Measurements from ENCODE around the gene PAK4.

DNA sequence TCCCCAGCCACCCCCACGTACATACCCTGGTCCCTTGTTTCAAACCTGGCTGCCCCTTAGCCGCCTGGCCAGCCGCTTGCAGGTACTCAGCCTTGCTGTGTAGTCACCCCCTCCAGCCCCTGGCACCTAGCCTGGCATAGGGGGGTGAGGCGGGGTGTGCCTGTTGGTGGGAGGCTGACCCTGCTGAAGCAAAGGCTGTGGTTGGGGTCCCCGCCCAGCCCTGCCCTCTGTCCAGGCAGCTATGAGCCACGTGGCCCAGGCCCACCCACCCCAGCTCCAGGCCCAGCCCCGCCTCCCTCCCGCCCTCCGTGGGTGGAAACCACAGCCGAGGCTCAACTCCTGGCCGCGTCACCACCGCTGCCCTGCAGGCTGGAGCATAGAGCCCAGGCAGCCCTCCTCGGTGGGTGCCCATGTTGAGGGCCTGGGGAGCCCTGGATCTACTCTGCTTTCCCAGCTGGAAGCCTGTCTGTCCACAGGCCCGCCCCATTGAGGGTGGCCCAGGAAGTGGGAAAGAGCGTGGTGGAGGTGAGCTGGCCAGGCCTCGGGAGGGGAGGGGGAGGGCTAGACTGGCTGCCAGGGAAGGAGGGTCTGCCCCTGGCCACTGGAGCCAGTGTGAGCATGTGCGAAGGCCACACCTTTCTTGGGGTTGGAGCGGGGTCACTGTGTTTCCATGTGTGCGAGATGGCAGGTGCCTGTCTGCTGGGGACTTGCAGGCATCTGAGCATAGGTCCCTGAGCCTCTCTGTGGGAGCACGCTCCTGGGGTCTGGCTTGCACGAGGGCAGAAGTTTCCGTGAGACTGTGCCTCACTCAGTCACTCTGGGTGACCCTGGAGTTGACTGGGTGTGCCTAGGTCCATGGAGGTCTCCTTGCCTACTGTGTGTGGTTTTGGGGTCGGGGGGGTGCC lies 31.0 kb downstream of the PAK4 start:
- TF ChIP-seq, protein P1, sequence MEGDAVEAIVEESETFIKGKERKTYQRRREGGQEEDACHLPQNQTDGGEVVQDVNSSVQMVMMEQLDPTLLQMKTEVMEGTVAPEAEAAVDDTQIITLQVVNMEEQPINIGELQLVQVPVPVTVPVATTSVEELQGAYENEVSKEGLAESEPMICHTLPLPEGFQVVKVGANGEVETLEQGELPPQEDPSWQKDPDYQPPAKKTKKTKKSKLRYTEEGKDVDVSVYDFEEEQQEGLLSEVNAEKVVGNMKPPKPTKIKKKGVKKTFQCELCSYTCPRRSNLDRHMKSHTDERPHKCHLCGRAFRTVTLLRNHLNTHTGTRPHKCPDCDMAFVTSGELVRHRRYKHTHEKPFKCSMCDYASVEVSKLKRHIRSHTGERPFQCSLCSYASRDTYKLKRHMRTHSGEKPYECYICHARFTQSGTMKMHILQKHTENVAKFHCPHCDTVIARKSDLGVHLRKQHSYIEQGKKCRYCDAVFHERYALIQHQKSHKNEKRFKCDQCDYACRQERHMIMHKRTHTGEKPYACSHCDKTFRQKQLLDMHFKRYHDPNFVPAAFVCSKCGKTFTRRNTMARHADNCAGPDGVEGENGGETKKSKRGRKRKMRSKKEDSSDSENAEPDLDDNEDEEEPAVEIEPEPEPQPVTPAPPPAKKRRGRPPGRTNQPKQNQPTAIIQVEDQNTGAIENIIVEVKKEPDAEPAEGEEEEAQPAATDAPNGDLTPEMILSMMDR (IDR thresholded peaks at IDR 0.05; ENCODE audit: poor library complexity) = no peak
- no peak for TF ChIP-seq EZH2phosphoT487 (IDR thresholded peaks at IDR 0.05; ENCODE audit: low read depth, severe bottlenecking, unreplicated experiment)
